Stimulated activated CD8-positive, alpha-beta memory T cell treated with anti-CD3 and anti-CD28 coated beads, Interleukin-4, amount 100 ng/mL, for 48 hours (primary cell): ENCODE results near the gene FARS2.
"Not testable (repeated sequence)": the region's sequence is repeated elsewhere in the genome, so short reads cannot be mapped to it uniquely, and the experiment has no call there.

Experiments used
- DNase-seq: peaks from one replicate; pipeline ENCODE4 v3.0.0-alpha.2; 2020

Gene FARS2

DNA sequence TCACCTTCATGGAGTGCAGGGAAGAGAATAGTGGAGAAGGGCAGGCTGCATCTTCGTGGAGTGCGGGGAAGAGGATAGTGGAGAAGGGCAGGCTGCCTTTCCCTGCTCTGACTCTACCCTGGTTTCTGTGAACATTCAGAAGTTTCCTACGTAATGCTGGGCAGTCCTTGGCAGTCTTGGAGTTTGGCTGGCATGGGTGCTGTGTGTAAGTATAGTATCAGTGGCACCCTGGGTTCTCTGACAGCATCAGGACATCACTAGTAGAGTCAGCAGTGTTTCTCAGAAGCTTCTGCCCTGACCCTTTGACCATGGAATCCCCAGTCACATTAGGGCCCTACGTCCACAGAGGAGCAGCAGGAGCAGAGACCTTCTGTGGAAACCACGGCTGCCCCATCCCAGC lies 392.5 kb downstream of the FARS2 start:
- no peak for DNase-seq

DNA sequence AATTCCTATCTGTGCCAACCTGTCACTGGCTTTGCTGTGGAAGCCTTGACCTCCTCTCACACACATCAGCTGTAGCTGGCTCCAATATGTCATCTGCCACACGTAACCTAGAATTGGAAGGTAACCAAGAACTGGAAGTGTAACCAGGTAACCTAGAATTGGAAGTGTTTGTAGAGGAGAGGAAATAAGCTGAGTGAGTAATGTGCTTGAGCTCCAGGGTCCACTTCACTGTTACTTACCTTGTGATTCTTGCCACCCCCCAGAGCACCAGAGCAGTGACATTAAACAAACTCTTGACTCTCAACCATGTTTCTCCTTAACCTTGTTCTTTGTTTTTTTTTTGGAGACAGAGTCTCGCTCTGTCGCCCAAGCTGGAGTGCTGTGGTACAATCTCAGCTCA lies 394.9 kb downstream of the FARS2 start:
- no peak for DNase-seq

GRCh38 chr6:5656695-5657094 lies 395.4 kb downstream of the FARS2 start:
- not testable (repeated sequence) for DNase-seq

- DNase-seq: no peak
Measured at GRCh38 chr6:5657684-5658430, 396.5 kb downstream of the FARS2 start.

DNA sequence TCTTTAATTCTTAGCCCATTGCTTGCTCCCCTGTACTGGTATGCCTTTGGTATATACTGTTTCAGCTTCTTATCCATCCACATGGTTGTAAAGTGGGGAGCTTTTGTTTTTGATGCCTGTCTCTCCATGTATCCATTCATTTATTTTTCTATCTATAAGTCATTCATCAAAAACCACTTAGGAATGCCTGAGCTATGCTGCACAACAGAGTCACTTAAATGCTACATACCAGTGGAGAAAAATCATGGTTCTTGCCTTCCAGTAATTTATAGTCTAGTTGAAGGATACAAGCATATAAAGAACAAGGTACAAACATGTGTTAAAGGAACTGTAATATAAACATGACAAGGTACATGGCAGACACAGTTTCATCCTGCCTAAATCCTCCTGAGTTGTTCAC lies 398.2 kb downstream of the FARS2 start:
- no peak for DNase-seq

- no peak for DNase-seq
Measured at GRCh38 chr6:5660772-5661171, 399.5 kb downstream of the FARS2 start.

GRCh38 chr6:5662797-5663196 lies 401.5 kb downstream of the FARS2 start:
- DNase-seq: no peak

DNA sequence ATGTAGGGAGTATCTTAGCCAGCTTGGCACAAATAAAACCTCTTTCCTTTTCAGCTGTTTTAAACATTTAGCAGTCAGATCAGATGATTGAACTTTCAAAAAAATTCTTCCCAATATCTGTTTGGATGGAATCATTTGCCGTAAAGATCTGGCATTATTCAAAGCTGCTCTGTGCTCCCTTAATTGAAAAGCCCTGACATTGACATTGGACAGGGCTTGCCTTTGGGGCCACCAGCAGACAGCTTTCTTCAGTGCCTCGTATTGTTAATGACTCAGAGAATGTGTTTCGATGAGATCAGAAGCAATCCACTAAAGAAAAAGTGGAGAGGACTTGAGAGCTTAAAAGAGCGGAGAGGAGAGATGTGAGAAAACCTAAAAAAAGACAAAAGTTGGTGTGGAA lies 401.9 kb downstream of the FARS2 start:
- DNase-seq: no peak

- DNase-seq: no peak
Measured at GRCh38 chr6:5663739-5664138, 402.4 kb downstream of the FARS2 start.

DNA sequence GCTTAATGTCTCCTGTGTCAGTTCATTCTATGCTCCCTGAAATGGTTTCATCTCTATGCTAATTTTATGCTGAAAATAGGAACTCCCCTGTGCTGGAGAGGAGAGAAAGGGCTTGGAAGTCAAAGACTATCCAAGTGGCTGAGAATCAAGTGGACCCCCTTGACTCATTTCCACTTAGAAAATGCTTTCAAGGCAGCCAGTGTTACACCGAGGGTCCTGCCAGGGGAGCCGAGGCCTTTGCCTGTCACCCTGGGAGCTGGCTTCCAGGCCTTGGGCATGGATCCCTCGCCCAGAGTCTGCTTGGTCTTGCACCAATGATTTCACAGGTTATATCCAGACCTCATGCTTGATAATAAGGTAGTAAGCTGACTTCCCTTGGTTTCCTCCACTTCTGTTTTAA lies 402.8 kb downstream of the FARS2 start:
- no peak for DNase-seq

- DNase-seq: no peak
Measured at GRCh38 chr6:5665173-5665572, 403.9 kb downstream of the FARS2 start.

GRCh38 chr6:5665667-5666066 lies 404.4 kb downstream of the FARS2 start:
- no peak for DNase-seq

DNA sequence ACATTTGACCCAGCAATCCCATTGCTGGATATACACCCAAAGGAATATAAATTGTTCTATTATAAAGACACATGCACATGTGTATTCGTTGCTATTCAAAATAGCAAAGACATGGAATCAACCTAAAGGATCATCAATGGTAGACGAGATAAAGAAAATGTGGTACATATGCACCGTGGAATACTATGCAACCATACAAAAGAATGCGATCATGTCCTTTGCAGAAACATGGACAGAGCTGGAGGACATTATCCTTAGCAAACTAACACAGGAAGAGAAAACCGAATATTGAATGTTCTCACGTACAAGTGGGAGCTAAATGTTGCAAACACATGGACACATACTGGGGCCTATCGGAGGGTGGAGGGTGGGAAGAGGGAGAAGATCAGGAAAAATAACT lies 405.4 kb downstream of the FARS2 start:
- no peak for DNase-seq

DNA sequence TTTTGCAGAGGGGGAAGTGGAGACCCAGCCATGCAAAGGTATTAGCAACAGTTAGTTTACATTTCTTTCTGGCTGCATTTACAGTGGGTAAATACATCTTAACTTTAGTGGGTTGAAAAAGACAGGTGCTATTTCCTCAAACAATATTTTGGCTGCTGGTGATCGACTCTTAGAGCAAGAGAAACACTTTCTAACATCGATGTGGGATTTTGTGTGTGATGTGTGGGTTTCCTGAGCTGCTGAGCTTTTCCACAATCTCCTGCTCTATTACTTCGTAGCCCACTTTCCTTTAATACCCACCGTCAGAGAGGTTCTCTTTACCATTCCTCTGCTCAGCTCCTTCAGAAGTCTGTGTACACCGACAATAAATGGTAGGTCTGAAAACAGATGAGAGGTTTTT lies 406.4 kb downstream of the FARS2 start:
- no peak for DNase-seq

DNA sequence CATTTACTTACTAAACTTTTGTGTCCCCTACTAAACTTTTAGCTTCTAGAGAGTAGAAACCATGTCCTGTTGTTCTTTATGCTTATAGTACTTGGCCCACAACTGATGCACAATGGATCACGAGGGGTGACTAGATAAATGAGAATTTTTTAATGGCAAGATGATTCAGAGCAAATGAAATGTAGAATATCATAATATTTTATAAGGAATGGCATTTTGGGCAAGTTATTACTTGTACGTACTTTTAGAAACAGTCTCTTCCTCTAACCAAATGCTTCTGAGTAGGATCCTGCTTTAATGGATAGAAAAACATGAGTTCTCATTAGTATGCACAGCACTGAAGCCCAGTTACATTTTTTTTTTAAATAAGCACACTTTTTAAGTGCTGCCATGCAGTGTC lies 409.1 kb downstream of the FARS2 start:
- no peak for DNase-seq

GRCh38 chr6:5670811-5671561 lies 409.7 kb downstream of the FARS2 start:
- no peak for DNase-seq

GRCh38 chr6:5671601-5672559 lies 410.6 kb downstream of the FARS2 start:
- DNase-seq: no peak

GRCh38 chr6:5672581-5673011 lies 411.3 kb downstream of the FARS2 start:
- no peak for DNase-seq

GRCh38 chr6:5673019-5673790 lies 411.9 kb downstream of the FARS2 start:
- DNase-seq: no peak

- no peak for DNase-seq
Measured at GRCh38 chr6:5674141-5674540, 412.8 kb downstream of the FARS2 start.

GRCh38 chr6:5674721-5675120 lies 413.4 kb downstream of the FARS2 start:
- no peak for DNase-seq

DNA sequence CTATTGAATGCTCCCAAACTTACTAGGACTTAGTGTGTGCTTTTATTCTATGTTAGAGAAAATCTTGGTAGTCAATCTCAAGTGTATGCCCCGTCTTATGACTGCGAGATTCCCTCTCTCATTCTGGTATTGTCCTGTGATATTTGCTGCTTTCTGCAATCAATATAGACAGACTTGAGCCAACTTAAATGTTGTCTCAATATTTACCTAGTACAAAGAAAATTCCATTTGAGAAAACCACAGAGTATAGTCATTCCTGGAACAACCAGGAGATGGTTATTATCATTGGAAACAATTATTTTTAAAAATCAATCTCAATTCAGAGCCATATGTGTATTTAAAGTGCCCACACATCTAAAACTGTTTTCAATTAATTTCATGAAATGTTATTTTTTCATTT lies 415.4 kb downstream of the FARS2 start:
- DNase-seq: no peak
